ENCODE data around the gene TBC1D1. TPM values are rescaled to one million over a fixed set of nuclear protein-coding genes. Genes with fewer than 3 reads are reported as not detected.

The TBC1D1 gene
- total RNA-seq, 2 donors from 2014 or later = 49.8 to 129 TPM

- H3K4me1 ChIP-seq (replicated peaks) = peaks cover 8% of the 10 kb centered on the region
- intact Hi-C loops (cut with DNase I) = no loop called here
These were observed 109.1 kb downstream of the TBC1D1 start for GRCh38 chr4:37999965-38000364.

GRCh38 chr4:38001927-38002326, 111.0 kb downstream of the TBC1D1 start:
- DNase-seq (ENCODE audit: low spot score) = no peak
- Histone ChIP-seq H3K9me3 (no peaks in the 10 kb centered on the region), H3K4me3 (no peak overlapping the region), H3K36me3 (no peaks in the 10 kb centered on the region), H3K4me1 (replicated peaks) (peaks cover 8% of the 10 kb centered on the region), H3K27me3 (replicated peaks; ENCODE audit: insufficient read depth) (no peaks in the 10 kb centered on the region), H3K27ac (no peak overlapping the region)
- intact Hi-C loops (cut with DNase I) = no loop called here
- WGBS = 87% methylated on average over 3 of the region's 3 CpGs
- TF ChIP-seq POLR2AphosphoS5 (IDR thresholded peaks at IDR 0.05) = no peak
- TF ChIP-seq CTCF (IDR thresholded peaks at IDR 0.05) = no peak
- TF ChIP-seq POLR2A (IDR thresholded peaks at IDR 0.05) = no peak

More at GRCh38 chr4:37999965-38000364, 109.1 kb downstream of the TBC1D1 start:
- TF ChIP-seq POLR2A (IDR thresholded peaks at IDR 0.05) (no peak), CTCF (IDR thresholded peaks at IDR 0.05) (no peak), POLR2AphosphoS5 (IDR thresholded peaks at IDR 0.05) (no peak)
- no peaks in the 10 kb centered on the region for H3K9me3 ChIP-seq
- no peak overlapping the region for H3K4me3 ChIP-seq
- no peak overlapping the region for H3K27ac ChIP-seq
- 95% methylated on average over 3 of the region's 3 CpGs for WGBS
- no peaks in the 10 kb centered on the region for H3K36me3 ChIP-seq
- no peaks in the 10 kb centered on the region for H3K27me3 ChIP-seq (replicated peaks; ENCODE audit: insufficient read depth)
- no peak for DNase-seq (ENCODE audit: low spot score)

- Histone ChIP-seq H3K27me3 (replicated peaks; ENCODE audit: insufficient read depth) (no peaks in the 10 kb centered on the region), H3K9me3 (no peaks in the 10 kb centered on the region), H3K4me3 (no peak overlapping the region), H3K27ac (no peak overlapping the region), H3K4me1 (replicated peaks) (peaks cover 8% of the 10 kb centered on the region), H3K36me3 (no peaks in the 10 kb centered on the region)
- TF ChIP-seq POLR2AphosphoS5 (IDR thresholded peaks at IDR 0.05) (no peak), POLR2A (IDR thresholded peaks at IDR 0.05) (no peak), CTCF (IDR thresholded peaks at IDR 0.05) (no peak)
- 83% methylated on average over 3 of the region's 3 CpGs for WGBS
- intact Hi-C loops (cut with DNase I) = no loop called here
- no peak for DNase-seq (ENCODE audit: low spot score)
These were observed 111.7 kb downstream of the TBC1D1 start for GRCh38 chr4:38002451-38003071.

- no peaks in the 10 kb centered on the region for H3K27me3 ChIP-seq (replicated peaks; ENCODE audit: insufficient read depth)
- no peaks in the 10 kb centered on the region for H3K9me3 ChIP-seq
- no peak for TF ChIP-seq POLR2AphosphoS5 (IDR thresholded peaks at IDR 0.05)
- TF ChIP-seq CTCF (IDR thresholded peaks at IDR 0.05) = no peak
- TF ChIP-seq POLR2A (IDR thresholded peaks at IDR 0.05) = no peak
- H3K27ac ChIP-seq = no peak overlapping the region
- no peak for DNase-seq (ENCODE audit: low spot score)
- intact Hi-C loops (cut with DNase I) = no loop called here
- H3K36me3 ChIP-seq = no peaks in the 10 kb centered on the region
- H3K4me3 ChIP-seq = no peak overlapping the region
- WGBS = 75% methylated on average over 3 of the region's 3 CpGs
- H3K4me1 ChIP-seq (replicated peaks) = peaks cover 8% of the 10 kb centered on the region
These were observed 112.2 kb downstream of the TBC1D1 start for GRCh38 chr4:38003102-38003501.

- Histone ChIP-seq H3K27ac (peak overlapping the region in 1 of 2 donors; percentile 73), H3K36me3 (no peaks in the 10 kb centered on the region), H3K4me3 (no peak overlapping the region), H3K27me3 (replicated peaks; ENCODE audit: insufficient read depth) (no peaks in the 10 kb centered on the region), H3K4me1 (replicated peaks) (peaks cover 8% of the 10 kb centered on the region), H3K9me3 (no peaks in the 10 kb centered on the region)
- intact Hi-C loops (cut with DNase I) = no loop called here
- TF ChIP-seq CTCF (IDR thresholded peaks at IDR 0.05) (no peak), POLR2AphosphoS5 (IDR thresholded peaks at IDR 0.05) (no peak), POLR2A (IDR thresholded peaks at IDR 0.05) (no peak)
- no peak for DNase-seq (ENCODE audit: low spot score)
- WGBS = 100% methylated on average over 1 of the region's 1 CpG
These were observed 112.7 kb downstream of the TBC1D1 start for GRCh38 chr4:38003628-38004027.

Data from prostate gland (tissue), 2 donors.